GM15510 (cell line): ENCODE measurements around the gene ZMAT3.

ENCODE experiments used
- POLR2A ChIP-seq: IDR thresholded peaks from 3 replicates; pipeline ENCODE4 v1.6.1; 2011; ENCODE audit warnings: borderline replicate concordance; ENCODE audit not compliant: insufficient read length; ENCODE audit errors: extremely low read depth

ZMAT3 gene

DNA sequence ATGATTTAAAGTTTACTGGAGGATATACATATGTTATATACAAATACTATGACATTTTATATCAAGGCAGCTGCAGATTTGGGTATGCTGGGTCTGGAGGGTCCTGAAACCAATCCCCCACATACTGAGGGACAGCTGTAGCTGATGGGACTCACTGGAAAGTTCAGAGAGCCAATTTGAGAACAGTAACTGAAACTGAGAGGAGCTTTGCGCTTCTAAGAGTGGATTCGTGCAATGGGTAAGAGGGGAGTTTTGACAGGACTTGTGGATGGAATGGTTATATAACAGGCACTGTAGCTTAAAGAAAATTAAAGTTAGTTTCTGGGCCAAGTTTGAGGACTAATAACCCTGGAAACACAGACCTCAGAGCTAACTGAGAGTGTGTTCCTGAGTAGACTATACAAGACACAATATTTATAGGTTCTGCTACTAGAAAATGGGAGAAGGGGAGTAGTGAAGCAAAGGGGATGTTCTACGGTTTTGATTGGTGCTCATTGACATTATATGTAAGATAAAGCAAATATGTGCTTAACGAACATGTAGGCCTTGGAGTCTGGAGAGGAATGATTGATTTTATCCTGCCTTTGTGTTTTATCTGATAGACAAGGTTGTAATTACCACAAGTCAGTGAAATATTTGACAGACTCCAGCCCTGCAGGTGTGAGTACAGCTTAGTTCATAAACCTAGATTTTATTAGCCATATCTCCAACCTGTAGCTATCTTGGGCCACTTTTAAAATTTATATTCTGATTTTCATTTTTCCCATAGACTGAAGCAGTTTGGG is 4.8 kb upstream of the ZMAT3 start:
- TF ChIP-seq POLR2A, result no peak

DNA sequence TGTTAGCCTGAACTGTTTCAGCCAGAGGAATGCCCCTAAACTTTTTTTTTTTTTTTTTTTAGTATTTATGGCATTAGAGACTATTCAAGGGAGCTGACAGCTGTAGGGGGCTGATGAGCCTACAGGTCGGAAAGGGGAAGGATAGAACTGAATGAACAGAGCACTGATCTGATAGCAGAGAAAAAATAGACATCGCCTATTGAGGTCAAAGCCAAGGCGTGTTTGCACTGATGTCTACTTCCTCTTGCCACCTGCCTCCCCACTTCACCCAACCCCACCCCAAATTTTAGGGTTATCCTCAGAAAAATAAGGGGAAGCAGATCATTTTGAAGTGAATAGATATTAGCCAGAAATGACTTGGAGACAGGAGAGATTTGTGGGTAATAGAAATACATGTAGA is 3.0 kb upstream of the ZMAT3 start:
- no peak for TF ChIP-seq POLR2A

DNA sequence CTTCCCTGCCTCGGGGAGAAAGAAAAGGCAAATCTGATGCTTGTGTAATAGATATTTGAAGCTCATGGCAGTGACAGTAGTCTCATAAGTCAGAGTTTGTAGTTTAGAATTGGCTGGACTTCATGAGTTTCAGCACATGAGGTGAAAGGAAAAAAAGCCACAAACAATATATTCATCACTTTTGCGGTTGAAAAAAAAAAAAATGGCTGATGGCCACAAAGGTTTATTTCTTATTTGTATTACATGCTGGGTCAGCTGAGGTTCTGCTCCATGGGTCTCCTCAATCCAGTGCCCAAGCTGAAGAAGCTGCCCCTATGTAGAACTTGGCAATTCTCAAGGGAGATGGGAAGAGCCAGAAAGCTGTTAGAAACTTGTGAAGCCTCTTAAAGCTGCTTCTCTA is 2.2 kb upstream of the ZMAT3 start:
- no peak for TF ChIP-seq POLR2A

- TF ChIP-seq POLR2A, result no peak
These were observed 460 bp upstream of the ZMAT3 start for GRCh38 chr3:179072100-179072438.

DNA sequence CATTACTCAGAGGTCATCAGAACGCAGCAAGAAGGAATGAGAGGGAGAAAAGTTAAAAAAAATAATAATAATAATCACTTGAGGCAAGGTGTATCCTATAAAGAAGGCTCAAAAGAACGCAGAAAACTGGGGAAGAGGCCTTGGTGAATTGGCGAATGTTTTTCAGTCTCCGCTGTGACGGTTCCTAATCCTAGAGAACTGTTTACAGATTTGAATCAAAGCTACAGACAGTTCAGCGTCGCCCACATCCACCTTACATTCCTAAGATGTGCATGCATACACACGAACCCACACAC is 634 bp downstream of the ZMAT3 start:
- no peak for TF ChIP-seq POLR2A

GRCh38 chr3:179069762-179070390 is 1.7 kb downstream of the ZMAT3 start:
- no peak for TF ChIP-seq POLR2A

DNA sequence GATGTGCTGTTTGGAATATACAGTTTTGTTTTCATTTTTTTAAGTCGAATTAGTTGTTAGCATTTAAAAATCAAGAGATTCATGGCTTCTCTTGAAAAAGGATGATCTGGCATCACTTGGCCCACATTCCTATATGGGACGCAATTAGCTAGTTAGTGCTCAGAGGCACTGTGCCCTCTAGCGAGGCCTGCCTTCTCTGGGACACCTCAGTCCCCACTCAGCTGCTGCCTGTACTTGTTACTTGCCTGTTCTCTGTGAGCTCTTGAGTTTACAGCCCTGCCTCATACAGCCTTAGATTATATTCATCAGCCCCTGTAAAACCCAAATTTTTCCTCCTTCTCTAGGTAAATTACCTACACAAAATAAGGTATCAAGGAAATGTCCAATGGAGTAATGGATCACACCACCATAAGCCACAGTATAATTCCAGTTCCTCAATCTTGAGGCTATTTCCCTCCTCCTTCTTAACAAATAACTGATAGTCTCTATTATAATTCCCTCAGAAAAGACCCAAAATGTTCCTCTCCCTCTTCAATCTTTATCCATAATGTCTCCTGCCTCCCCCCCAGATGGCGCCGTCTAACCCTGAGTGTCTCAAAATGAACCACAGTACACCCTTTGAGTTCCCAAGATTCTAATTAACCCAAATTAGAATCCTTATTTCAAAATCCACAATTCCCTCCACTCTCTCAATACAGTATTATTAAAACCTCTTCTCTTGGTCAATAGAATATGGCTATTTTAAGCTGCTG is 2.7 kb downstream of the ZMAT3 start:
- TF ChIP-seq POLR2A, result no peak

GRCh38 chr3:179067839-179068238 is 3.8 kb downstream of the ZMAT3 start:
- no peak for TF ChIP-seq POLR2A

- TF ChIP-seq POLR2A, result no peak
These were observed 4.3 kb downstream of the ZMAT3 start for GRCh38 chr3:179067291-179067690.

DNA sequence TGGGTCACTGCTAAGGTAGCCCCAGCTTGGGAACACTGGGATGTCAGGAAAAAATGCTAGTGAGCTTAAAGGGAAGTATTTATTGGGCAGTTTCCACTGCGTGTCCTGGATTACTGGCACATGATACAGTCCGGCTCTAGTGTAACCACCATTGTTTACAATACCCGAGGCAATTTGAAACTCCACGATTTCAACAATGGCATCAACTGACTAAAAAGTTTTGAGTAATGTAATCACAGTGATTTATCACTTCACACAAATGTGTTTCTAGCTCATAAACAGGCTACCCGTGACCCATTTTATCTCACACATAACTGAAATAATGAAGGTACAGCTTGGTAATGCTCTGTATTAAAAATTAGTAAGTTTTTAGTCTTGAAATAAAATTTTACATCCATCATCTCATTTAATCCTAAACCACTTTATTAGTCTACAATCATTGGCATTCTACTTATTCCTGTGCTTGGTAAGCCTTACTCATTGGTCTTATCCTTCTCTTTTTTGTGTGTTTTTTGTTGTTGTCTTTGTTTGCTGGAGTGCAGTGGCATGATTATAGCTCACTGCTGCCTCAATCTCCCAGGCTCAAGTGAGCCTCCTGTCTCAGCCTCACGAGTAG is 7.6 kb downstream of the ZMAT3 start:
- no peak for TF ChIP-seq POLR2A

GRCh38 chr3:179056326-179056725 is 15.3 kb downstream of the ZMAT3 start:
- no peak for TF ChIP-seq POLR2A

- no peak for TF ChIP-seq POLR2A
These were observed 24.9 kb downstream of the ZMAT3 start for GRCh38 chr3:179046497-179047353.

DNA sequence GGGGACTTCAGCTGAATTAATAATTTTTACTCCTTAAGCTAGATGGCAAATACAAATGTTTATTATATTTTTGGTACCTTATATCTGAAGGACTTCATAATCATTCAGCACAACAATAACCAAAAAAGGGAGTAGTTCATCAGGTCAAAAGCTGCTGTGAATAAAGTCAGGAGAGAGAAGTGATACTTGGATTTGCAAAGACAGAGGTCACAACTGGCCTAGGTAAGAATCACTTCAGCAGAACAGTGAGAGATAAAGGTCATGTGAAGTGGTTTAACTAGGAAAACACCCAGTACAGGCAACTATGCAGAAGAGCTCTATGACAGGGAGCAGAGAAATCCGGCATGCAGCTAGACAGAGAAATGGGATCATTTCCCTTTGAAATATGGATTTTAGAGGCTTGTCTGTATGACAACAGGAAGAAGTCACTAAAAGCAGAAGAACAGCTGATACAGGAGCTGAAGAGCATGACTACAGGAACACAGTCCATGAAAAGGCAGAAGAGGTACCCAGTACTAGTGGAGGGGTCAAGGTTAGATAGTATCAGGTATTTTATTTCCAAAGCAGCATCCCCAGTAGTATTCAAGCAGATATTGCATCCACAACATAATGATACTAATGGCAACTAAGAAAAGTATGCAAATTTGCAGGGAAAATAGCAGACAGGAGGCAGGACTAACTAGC is 25.7 kb downstream of the ZMAT3 start:
- TF ChIP-seq POLR2A, result no peak
